GM18520 (cell line): Measurements from ENCODE around the gene SBF2.
"Not testable (repeated sequence)": the region's sequence is repeated elsewhere in the genome, so short reads cannot be mapped to it uniquely, and the experiment has no call there.

Experiments
- ATAC-seq: cut with Tn5 transposase; IDR thresholded peaks from one replicate; pipeline ENCODE4 v1.9.1; 2021; ENCODE audit not compliant: unreplicated experiment

SBF2 gene

GRCh38 chr11:10023212-10023611 is 270.8 kb downstream of the SBF2 start:
- no peak for ATAC-seq

GRCh38 chr11:10022764-10023163 is 271.3 kb downstream of the SBF2 start:
- no peak for ATAC-seq

- no peak for ATAC-seq
Observed at GRCh38 chr11:10021563-10021962, 272.5 kb downstream of the SBF2 start.

GRCh38 chr11:10019906-10020682 is 273.9 kb downstream of the SBF2 start:
- ATAC-seq: no peak

DNA sequence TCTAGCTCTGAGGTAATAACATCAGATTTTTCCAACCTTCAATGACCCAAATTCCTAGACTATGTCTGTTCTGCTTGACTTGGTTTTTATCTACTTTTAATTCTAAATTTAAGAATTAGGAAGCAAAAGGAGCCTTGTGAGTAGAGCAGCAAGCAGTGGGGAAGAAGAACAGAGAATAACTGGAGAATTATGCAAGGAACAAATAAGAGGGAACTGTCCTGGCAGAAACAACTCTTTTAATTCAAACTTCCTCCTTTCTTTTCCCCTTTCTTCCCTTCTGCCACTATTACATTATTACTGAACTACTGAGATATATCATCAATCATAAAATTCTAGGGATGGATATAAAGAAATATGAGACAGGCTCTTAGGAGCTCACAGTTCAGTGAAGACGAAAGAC is 276.1 kb downstream of the SBF2 start:
- ATAC-seq: no peak

DNA sequence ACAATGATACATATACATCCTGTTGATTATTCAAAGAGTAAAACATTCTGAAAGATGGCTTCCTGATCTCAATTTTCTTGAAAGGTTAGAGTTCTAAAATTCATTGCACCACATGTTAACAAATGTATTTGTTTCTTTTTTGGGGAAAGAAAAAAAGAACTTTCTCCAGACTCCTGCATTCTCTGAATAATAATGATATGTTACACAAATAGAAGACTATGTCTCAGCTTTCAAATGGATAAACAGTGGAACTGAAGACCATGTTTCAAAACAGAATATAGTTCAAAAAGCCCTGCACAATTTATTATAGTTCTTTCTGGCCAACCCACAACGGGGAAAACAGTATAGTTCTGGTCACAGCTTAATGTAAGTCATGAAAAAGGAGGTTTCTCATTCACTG is 277.0 kb downstream of the SBF2 start:
- ATAC-seq: no peak

DNA sequence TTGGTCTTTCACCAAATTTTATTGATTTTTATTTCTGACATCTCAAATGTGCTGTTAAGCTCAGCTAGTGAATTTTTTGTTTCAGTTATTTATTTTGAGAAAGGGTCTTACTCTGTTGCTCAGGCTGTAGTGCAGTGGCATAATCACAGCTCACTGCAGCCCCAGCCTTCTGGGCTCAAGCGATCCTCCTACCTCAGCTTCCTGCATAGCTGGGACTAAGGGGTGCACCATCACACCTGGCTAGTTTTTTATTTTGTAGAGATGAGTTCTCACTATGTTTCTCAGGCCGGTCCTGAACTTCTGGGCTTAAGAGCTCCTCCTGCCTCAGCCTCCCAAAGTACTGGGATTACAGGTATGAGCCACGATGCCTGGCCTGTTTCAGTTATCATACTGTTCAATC is 282.0 kb downstream of the SBF2 start:
- no peak for ATAC-seq

DNA sequence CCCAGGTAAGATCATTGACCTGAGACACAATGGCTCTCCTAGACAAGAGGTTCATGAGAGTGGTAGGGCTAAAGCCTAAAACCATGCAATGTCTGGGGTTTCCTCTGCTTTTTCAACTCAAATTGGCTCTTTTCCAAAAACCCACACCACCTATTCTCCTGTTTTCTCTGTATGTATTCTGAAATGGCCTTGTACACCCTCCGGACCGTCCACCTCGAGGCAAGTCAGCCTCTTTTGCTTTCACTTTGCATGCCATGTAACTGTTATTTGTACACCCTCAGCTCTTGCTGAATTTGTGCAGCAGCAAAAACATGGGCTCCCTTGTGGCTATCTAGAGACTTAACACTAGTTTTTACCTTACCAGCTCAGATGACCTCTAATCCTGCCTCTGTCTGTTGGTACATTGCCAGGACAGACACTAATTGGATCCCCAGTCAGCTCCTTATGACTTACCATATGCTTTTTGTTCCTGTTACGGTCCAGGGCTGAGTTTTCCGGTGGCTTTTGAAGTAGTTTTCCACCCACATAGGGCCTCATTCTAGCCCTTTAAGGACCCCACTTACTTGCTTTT is 288.0 kb downstream of the SBF2 start:
- ATAC-seq: no peak

DNA sequence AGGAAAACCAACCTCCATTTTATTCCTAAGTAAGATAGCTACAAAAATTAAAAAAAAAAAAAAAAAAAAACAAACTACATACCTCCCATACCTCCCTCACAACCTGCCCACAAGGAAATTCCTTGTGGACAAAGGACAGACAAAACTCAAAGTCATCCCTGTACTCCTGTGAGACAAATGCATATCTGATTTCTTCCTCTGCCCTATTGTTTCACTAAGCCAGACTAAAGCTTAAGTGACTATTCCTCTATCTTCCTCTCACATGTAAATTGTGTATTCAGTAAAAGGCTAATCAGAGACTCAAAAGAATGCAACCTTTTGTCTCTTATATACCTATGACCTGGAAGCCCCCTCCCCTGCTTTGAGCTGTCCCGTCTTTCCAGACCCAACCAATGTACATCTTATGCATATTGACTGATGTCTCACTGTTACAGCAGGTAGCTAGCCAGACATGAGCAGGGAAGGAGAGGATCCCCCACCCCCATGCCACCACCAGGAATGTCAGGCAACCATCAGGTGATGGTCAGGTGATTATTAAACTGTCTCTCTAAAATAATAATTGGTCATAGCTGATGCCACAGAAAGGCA is 289.4 kb downstream of the SBF2 start:
- no peak for ATAC-seq

DNA sequence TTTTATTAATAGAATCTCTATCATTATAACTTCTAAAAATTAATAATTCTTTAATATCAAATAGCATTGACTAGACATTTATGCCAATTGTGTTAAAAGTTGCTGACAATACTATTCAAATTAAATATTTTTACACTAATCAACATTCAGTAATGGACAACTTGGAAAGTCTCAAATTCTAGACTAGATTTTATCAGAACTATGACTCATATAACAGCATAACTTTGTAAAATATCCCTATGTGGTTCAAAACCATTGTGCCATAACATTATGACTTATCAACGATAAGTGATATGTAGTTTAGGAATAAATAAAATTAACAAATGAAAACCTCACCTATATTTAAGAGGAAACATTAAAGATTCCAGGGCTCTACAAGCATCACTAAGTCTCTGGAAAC is 291.8 kb downstream of the SBF2 start:
- ATAC-seq: no peak

DNA sequence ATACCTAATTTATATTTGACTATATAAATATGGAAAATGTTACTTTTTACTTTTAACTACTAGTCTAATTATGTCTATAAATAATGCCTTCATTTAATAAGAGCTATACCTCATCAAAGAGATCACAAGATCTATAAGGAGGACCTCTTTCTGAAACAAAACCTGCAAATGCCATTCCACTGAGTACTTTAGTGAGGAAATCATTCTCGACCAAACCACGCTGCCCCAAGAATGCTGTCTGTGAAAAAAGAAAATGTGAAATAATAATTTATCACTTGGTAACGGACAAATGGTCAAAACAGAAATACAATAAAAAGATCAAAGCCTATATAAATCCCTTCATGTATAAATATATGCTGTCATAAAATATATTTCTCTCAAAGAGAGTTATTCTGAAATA is 301.7 kb downstream of the SBF2 start:
- no peak for ATAC-seq

- ATAC-seq: no peak
Observed at GRCh38 chr11:9990221-9990973, 303.6 kb downstream of the SBF2 start.

DNA sequence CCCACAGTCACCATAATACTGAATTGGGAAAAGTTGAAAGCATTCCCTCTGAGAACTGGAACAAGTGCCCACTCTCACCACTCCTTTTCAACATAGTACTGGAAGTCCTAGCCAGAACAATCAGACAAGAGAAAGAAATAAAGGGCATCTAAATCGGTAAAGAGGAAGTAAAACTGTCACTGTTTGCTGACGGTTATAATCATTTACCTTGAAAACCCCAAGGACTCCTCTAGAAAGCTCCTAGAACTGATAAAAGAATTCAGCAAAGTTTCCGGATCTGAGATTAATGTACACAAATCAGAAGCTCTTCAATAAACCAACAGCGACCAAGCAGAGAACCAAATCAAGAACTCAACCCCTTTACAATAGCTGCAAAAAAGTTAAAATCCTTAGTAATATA is 306.7 kb downstream of the SBF2 start:
- not testable (repeated sequence) for ATAC-seq

DNA sequence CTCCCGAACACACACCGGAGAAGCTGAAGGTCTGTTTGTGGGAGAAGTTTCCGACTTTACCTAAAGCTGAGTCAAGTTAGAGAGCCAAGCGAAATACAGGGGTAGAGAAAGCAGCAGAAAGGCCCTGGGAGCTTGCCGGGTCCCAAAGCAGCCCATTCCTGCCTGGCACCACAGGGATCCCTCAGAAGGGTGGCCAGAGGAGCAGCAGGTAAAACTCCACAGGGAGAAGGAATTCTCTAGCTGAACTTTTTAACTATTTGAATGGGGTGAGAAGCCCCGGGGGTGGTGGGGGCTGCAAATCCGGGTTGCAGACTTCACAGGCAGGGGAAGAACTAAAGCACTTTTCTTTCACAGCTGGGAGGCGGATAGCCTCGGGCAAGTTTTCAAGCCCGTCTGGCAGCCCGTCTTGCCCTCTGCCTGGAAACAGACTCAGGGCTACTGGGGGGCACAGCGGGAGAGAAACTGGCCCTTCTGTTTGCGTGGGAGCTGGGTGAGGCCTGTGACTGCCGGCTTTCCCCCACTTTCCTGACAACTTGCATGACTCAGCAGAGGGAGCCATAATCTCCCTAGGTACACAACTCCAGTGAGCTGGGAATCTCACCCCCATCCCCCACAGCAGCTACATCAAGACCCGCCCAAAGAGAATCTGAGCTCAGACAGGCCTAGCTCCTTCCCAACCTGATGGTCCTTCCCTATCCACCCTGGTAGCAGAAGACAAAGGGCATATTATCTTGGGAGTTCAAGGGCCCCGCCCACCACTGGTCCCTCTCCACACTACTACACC is 311.0 kb downstream of the SBF2 start:
- no peak for ATAC-seq

DNA sequence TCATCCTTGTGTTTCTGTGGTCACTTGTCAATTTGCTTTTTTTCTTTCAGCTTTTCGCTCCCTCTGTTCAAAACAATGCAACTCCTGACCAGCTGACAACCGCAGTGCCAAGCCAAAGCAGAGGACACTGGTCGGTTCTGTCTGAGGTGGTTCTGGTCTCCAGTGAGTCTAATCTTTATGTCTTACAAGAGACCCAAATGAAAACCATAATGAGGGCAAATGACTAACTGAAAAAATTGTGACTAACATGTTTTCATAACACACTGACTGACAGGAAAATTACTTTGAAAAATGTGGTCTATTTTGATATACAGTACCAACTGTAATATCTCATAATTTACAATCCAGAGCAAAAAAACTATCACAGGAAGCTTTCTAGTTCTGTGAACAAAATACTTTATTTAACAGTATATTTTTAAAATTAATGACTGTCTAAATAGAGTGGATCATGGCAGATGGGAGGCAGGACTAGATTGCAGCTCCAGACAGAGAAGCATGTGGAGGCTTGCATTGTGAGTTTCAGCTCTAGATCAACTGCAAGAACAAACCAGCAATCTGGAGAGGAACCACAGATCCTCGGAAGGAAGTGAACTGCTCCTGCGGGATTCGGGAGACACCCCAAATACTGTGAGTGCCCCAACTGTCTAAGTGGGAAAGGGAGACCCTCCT is 311.8 kb downstream of the SBF2 start:
- no peak for ATAC-seq

DNA sequence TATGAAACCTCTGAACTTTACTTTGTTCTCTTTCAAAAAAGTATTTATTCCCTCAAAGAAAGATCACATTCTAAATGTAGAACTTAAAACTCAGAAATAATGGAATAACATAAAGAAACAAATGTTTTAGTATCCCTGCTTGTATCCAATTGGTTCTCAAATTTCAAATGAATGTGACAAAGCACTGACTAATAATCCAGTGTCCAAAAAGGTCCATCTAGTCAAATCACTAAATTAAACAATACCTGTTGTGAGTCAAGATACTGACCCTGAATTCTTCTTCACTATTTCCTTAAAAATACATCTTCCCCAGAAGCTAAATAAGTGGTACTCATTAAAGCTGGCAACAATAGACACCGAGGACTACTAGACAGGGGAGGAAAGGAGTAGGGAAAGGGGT is 313.1 kb downstream of the SBF2 start:
- ATAC-seq: no peak

DNA sequence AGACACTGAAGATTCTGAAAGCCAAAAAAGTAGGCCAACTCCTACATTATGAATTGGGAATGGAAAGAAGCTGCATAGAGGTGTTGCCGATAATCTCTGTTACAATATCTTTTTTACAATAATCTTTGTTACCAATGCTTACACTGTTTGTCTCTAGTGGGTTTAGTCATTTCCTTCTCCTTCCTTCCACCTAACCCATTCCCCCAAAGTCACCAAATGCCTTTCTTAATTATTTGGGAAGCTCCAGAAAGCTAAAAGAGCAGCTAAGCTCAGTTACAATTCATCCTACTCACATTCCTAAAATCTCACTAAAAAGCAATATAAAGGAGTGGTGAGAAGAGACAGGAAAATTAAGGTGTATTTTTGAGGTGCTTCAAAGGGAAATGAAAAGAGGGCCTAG is 316.5 kb downstream of the SBF2 start:
- no peak for ATAC-seq

GRCh38 chr11:9974375-9974774 is 319.6 kb downstream of the SBF2 start:
- no peak for ATAC-seq

DNA sequence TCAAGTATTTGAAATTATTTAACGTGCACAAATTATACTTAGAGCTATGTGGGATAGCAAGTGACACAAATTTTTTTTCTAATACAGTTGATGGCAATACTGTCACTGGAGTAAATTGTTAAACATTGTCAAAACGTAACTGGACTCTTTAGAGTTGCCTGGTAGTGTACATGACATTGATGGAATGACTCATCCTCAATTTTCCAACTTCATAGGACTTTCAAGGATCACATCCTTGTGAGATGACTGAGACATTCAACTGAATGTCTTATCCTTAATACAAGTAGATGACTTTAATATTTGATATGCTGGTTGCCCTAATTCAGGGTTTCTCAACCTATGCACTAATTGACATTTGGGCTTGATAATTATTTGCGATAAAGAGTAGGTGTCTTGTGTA is 320.1 kb downstream of the SBF2 start:
- ATAC-seq: no peak

- no peak for ATAC-seq
Observed at GRCh38 chr11:9972989-9973388, 321.0 kb downstream of the SBF2 start.

- no peak for ATAC-seq
Observed at GRCh38 chr11:9971894-9972293, 322.1 kb downstream of the SBF2 start.
